HG02642 (cell line): Measurements from ENCODE around the gene TPPP.
"Not testable (repeated sequence)": the region's sequence is repeated elsewhere in the genome, so short reads cannot be mapped to it uniquely, and the experiment has no call there.

Source experiments
- ATAC-seq: cut with Tn5 transposase; IDR thresholded peaks from one replicate; pipeline ENCODE4 v1.9.1; 2021; ENCODE audit warnings: mild to moderate bottlenecking; ENCODE audit not compliant: unreplicated experiment, poor library complexity

The TPPP gene

GRCh38 chr5:679166-679895 is 13.8 kb downstream of the TPPP start:
- ATAC-seq = not testable (repeated sequence)

- not testable (repeated sequence) for ATAC-seq
These were observed 14.6 kb downstream of the TPPP start for GRCh38 chr5:678521-678920.

- no peak for ATAC-seq
These were observed 15.7 kb downstream of the TPPP start for GRCh38 chr5:677131-678101.

- no peak for ATAC-seq
These were observed 16.5 kb downstream of the TPPP start for GRCh38 chr5:676699-677076.

- no peak for ATAC-seq
These were observed 17.1 kb downstream of the TPPP start for GRCh38 chr5:675871-676698.

GRCh38 chr5:675111-675870 is 17.9 kb downstream of the TPPP start:
- ATAC-seq = no peak

GRCh38 chr5:674630-675011 is 18.5 kb downstream of the TPPP start:
- no peak for ATAC-seq

DNA sequence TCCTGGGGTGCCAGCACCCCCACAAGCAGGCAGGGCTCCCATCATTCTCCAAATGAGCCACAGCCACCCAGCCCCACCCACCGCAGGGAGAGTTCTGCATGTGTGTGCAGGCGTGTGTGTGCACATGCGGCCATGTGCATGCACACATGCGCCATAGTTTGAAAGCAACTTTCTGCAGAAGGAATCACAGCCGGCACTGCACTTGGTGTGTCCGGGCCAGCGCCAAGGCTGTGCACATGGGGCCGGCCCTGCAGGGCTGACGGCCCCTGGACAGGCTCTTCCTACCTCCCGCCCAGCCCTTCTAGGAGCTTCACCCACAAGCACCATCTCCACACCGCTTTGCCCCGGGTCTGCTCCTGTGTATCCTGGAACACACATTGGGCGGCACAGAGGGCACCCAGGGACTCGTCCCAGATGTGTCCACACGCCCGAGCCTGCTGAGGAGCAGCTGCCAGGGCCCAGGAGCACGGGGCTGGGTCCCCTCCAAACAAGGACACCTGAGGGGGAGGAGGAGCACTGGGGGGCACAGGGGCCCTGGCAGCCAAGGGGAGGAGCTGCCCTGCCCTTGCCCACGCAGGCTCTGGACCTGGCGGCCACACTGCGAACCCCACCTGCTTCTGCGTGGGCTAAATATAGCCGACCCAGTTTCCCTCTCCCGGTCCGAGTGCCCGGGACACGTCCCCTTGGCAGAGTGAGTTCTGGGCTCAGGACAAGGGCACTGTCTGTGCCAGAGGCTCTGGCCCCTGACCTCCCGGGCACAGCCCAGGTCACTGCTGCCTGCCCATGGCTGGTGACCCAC is 19.1 kb downstream of the TPPP start:
- no peak for ATAC-seq

DNA sequence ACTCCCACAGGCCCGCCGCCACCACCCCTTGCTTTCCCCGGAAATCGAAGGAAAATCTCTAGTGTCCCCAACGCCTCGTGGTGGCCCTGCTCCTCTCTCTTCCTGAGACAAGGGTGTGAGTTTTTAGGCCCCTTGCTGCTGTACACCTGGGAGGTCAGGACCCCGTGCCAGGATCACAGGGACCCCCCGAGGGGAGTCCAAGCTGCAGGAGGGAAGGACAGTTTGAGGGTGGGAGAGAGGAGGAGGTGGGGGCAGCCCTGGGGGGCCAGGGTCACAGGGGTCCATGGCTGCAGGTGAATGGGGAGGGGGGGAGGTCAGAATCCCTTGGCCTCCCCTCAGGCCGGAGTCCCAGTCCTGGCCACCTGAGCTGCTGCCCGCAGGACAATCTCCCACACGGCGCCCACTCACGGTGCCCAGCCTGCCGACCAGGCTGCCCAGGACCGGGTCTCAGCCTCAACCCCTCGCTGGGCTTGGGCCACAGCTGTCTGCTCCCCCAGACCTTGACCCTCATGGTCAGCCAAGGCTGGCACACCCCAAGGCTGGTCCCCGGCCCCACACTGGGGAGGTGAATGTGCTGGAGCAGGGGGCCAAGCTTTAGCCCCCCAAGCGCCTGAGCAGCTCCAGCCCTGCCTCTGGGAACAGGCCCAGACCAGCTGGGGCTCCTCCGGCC is 19.9 kb downstream of the TPPP start:
- no peak for ATAC-seq

DNA sequence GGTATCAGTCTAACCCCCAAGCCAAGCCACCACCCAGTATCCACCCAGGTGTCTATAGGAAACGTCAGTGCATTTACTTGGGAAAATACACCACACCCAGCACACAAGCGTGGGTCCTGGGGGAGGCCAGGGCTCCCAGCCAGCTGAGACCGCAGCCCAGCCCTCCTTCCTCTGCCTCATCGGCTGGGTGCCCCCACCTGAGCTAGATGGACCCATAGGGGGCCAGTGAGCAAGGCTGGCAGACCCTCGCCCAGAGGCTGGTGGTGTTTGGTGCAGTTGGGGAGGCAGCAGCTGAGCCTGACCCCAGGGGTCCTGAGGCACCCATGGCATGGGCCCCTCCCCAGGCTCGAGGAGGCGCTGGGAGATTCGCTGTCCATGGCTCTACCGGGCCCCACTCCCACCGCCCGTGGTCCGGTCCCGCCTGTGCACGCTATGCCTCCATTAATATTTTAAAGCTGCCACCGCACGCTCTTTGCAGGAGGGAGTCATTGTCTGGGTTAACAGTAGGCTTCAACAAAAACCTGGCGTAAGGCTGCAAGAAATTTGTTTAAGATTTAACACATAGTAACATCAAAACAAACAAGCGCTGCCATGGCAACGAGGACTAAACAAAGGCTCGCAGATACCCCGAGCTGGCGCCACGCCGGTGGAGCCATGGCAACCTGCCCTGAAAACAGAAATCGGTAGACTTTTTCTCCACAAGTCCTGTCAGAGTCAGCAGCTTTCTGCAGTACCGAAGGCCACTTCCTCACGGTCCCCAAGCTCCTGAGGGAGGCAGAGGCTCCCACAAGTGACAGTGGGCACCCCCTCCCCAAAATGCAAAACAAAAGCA is 20.6 kb downstream of the TPPP start:
- no peak for ATAC-seq

DNA sequence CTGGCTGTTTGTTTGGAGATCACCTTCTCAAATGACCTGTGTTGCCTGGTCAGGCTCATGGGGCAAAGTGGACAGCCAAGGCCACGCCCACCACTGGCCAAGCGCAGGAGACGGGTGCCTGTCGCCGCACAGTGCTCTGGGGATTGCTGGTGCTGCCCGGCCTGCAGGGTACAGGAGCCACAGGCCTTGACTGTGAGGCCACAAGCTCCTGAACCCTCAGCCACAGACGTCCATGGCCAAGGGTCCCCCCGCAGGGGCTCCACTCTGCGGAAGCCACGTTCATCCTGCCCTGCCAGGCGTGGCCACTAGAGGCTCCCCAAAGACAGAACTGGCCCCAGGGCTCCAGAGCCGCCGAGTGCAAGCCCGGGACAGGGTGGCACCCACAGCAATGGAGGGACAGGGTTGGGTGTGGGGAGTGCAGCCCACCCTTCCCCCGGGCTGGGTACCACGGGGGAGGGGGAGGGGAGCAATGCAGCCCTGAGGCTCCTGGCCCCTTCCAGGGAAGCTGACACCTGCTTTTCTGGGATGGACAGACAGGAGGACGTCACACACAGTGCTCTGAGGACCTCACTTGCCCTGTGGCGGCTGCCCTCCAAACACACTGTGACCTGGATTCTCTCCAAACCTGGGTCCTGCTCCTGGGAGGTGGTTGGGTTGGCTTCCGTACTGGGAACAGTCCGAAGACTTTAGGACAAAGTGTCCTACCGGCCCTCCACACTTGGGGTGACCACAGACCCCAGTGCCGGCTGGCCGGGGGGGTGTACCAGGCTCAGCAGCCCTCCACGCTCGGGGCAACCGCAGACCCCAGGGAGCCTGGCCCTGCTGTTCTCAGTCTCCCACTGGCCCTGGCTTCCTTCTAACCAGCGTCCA is 21.5 kb downstream of the TPPP start:
- peak; percentile 60 for ATAC-seq

GRCh38 chr5:670396-671270 is 22.5 kb downstream of the TPPP start:
- ATAC-seq = no peak

- ATAC-seq = no peak
These were observed 23.2 kb downstream of the TPPP start for GRCh38 chr5:669842-670395.

DNA sequence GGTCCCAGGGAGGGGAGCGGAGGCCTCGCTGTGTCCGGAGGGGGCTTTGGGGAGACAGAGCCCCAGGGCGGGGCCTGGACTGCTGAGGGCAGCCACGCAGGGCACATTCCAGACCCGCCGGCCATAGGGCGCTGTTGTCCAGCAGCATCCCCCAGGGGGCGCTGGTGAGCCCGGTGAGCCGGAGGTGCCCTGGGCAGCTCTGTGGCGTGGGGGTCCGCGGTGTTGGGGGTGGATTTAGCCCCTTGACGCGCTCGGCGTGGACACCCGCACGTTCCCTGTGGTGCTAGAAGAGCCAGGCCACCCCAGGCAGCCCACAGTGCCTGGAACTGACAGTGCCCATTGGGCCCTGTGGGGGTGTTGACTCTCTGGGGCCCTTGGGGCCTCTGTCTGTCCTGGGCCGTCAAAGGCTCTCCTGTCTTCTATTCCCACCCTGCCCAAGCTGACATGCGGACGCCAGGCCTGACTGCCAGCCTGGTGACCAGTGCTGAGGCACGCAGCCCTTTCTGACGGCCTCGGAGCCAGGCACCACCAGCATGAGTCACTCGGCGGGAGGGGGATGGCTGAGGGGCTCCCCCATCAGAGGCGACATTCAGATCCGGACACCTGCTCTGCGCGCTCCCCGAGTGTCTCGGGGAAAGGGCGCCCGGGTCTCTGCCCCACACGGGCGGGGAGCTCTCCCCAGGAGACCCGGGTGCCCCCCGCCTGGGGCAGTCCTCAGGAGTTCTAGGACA is 23.9 kb downstream of the TPPP start:
- ATAC-seq = no peak
